CD4-positive, alpha-beta T cell treated with Interleukin-17A for 1 hour (primary cell): ENCODE results near the gene BTN3A1.

ENCODE experiments used
- DNase-seq: peaks from one replicate; pipeline ENCODE4 v3.0.0-alpha.2; 2020

The BTN3A1 gene

DNA sequence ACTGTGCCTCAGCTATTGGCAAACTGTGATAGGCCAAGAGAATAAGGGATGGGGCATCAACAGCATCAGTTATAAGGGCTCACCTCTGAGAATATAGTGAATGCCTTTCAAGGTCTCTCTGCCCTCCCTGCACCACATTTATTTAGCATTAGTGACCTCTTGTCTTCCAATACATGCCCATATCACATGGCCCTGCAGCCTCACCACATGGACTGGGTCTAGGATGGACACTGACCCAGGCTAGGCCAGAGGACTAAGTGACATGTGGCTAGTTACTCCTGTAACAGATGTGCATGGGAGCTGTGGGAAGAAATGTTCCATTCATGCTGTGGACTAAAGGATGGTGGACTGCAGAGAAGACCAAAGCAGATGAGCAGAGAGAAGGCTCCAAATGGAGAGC lies 22.3 kb upstream of the BTN3A1 start:
- no peak for DNase-seq

DNA sequence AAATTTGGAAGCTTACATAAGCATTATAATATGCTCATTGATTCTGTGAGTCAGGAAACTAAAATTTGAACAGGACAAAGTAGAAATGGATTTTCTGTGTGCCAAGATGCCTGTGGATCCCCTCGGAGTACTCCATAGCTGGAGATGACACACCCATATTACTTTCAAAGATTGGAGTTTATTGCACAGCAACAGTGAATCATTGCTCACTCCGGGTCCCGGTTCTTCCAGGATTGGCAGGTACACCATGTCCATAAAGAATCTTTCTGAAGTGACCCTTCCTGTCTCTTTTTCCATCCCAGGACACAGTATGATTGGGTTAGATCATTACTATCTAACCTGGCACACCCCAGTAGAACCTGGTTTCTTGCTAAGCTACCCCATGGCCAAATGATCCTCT lies 21.8 kb upstream of the BTN3A1 start:
- no peak for DNase-seq

DNA sequence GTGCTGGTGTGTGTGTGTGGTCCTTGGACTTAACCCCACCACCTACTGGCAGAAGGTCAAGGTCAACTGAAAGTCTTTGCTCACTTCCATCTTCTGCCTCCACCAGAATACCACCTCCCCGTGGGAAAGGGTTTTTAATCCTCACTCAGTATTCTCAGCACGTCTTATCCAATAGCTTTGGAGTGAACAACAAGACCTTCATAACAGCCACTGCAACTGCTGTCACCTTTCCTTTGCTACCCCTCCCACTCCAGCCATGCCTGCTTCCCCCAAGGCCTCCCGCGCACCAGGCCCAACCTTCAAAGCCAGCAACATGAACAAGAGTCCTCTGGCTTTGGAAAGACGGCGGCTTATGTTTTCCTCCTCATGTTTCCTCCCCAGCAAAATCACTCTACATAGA lies 20.0 kb upstream of the BTN3A1 start:
- no peak for DNase-seq

DNA sequence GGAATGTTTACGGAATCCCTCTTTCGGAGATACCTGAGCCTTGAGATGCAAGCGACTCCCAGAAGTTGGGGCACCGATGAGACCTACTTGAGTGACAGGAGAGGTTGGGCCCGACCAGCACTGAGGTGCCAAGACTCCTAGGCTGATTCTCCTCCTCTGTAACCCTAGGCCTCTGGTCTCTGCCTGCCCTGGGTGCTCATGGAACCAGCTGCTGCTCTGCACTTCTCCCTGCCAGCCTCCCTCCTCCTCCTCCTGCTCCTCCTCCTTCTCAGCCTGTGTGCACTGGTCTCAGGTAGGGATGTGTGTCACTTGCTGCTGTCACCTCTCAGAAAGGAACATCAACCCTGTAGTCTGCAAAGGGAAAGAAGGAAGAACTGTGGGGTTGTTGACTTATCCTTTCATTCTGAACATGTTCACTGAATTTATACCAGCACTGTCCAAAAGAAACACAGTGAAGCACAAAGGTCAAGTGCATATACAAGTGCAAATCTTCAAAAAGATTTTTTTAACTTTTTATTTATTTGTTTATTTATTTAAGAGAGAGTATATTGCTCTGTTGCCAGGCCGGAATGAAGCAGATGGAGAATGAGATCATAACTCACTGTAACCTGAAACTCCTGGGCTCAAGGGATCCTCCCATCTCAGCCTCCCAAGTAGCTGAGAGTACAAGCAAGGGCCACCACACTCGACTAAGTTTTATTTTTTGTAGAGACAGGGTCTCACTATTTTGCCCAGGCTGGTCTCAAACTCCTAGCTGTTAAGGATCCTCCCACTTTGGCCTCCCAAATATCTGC lies 18.3 kb upstream of the BTN3A1 start:
- peak; percentile 24 for DNase-seq

DNA sequence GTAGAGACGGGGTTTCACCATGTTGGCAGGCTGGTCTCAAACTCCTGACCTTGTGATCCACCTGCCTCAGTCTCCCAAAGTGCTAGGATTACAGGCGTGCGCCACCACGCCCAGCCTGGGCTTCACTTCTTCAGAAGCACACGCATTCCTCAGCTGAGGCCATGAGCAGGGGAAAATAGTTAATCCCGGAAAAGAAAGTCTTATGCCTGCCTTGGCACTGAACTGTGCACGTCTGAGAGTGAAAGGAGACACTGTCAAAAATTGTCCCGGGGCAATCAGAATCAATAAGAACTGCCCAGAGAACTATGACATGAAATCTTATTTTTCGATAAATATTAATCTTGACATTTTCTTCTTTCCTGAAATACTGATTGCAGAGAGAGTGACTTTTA lies 16.3 kb upstream of the BTN3A1 start:
- DNase-seq, result no peak

DNA sequence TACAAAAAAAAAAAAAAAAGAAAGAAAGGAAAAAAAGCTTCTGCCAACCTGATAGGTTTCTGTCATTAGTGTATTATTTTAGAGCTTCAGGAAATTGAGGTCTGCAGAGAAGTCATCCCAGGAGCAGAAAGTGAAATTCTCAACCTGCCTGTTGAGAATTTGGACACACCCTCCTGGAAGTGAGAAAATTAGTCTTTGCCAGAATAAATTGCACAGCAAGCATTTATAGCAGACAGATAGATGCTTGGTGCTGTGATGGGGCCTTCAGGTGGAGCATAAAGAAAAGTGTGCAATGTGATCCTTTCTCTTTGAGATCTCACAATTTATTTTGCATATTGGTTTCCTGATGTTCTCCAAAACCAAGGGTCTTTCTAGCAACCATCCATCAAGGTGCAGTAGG lies 14.5 kb upstream of the BTN3A1 start:
- no peak for DNase-seq

DNA sequence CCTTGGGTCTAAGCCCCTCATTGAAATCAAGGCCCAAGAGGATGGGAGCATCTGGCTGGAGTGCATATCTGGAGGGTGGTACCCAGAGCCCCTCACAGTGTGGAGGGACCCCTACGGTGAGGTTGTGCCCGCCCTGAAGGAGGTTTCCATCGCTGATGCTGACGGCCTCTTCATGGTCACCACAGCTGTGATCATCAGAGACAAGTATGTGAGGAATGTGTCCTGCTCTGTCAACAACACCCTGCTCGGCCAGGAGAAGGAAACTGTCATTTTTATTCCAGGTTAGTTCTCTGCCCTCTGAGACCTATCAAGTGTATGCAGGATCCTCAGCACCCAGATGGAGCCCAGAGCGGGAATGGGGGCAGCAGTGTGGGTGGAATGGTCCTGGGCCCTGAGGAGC lies 14.1 kb upstream of the BTN3A1 start:
- no peak for DNase-seq

DNA sequence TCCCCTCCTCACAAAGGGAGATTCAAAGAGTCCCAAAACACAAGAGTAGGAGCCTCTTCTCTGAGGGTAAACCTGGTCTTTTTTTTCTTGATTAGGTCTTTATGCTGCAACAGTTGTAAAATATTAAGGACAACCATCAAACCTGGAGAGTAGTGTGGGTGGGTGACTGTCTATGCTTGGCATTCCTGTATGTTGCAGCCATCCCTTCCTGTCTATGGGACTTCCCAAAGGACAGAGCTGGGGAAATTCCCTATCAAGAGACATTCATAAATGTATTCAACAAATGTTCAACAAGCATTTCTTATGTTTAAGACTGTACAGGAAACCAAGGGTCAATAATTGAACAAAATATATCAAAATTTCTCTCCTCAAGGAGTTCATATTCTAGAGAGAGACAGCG lies 13.6 kb upstream of the BTN3A1 start:
- DNase-seq, result no peak

DNA sequence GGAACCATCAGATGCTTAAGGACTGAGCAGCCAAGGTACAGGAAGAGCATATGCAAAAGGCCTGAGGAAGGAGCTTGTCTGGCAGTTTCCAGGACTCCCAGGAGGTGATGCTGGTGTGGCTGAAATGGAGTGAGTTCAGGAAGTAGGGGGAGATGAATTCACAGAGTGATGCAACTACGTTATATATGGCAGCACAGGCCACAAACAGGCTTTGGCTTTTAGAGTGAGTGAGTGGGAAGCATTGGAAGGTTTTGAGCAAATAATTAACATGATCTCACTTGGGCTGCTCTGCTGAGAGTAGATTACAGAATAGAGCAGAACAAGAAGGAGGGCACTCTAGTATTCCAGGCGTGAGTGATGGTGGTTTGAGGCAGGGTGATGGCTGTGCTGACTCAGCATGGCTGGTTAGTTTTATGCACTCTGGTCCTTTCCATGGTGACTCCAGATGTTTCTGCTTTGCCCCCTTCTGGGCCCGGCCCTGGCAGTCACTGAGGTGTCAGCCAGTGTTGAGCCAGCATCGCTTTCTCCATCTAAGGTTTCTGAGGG lies 12.7 kb upstream of the BTN3A1 start:
- DNase-seq, result no peak

DNA sequence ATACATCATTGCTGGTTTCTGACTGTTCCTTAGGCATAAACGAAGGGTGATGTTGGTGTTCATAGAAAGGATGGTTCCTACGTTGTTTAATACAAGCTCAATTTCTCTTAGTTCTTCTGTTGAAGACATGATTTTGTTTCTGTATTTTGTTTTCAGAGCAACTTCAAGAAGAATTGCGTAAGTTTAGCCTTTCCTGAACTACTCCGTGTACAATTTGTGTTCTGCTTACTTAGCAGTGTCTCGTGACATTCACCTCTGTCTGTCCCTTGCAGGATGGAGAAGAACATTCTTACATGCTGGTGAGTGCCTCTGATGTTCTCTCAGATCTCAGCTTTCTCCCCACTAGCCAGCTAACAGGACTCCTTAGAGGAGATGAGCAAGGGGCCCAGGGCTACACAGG lies 11.5 kb upstream of the BTN3A1 start:
- no peak for DNase-seq

DNA sequence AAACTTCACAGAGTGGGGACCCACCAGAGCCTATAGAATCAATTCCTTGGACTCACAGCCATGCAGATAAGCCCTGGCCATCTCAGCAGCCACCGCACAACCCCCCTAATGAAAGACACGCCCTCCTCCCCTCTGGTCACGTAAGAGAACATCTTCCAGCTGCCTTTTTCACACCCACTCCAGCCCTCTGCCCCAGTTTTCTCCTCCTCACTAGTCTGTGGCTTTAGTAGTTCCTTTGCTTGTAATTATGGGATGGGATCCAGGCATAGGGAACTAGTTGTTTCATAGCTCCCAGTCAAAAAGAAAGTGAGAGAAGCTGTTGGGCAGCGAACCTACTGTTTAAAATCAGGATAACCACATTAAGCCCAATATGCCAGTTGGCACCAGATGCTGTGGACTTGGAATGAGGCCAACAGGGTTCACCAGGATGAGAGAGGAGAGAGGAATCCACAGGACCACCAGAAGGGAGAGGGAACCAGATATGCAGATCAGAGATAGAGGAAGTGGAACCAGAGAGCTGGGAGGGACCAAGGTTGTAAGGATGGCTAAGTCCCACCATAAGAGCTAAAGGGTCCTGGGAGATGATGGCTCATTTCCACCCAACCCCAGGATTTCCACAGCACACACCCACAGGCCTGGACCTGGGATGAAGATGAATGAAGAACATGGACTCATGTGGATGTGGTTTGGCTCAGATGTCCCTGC lies 9.0 kb upstream of the BTN3A1 start:
- DNase-seq, result no peak

DNA sequence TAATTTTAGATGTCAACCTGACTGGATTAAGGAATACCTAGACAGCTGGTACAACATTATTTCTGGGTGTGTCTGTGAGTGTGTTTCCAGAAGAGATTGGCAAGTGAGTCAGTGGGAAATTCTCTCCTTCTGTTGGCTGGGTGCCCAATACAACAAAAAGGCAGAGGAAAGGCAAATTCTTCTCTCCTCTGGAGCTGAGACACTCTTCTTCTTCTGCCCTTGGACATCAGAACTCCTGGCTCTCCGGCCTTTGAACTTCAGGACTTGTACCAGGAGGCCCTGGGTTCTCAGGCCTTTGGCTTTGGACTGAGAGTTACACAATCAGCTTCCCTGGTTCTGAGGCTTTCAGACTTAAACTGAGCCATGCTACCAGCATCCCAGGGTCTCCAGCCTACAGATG lies 7.8 kb upstream of the BTN3A1 start:
- DNase-seq, result no peak

DNA sequence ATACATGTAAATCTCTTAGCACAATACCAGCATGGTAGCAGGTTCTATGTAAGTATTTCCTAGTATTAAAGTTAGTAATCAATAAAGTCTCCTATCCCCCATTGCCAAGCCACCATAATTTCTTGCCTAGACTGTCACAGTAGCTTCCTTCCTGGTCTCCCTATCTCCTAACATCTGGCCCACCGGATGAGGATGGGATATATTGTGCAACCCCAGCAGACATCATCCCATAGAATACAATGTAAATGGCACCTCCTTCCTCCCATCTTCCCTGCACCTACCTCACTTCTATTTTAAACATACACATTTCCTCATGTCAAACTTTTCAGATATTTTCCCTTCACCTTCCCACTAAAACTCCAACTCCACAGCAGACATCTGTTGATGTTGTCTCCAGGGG lies 3.5 kb upstream of the BTN3A1 start:
- DNase-seq, result no peak

DNA sequence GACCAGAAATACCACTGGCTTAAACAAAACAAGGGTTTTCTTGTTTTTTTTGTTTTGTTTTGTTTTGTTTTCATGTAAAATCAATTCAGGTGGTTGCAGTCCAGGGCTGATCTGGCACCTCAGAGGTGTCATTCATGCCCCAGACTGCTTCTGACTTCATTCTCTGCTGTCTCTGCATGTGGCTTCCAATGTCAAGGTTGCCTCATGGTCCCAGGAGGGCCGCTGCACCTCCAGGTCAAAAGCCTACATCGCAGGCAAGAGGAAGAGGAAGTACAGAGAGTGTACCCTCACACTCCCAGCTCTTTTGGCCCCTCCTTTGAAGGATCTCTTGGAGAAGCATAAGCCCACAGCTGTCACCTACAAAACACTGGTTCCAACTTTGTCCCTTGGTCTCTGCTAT lies 1.4 kb upstream of the BTN3A1 start:
- DNase-seq, result peak; percentile 12

DNA sequence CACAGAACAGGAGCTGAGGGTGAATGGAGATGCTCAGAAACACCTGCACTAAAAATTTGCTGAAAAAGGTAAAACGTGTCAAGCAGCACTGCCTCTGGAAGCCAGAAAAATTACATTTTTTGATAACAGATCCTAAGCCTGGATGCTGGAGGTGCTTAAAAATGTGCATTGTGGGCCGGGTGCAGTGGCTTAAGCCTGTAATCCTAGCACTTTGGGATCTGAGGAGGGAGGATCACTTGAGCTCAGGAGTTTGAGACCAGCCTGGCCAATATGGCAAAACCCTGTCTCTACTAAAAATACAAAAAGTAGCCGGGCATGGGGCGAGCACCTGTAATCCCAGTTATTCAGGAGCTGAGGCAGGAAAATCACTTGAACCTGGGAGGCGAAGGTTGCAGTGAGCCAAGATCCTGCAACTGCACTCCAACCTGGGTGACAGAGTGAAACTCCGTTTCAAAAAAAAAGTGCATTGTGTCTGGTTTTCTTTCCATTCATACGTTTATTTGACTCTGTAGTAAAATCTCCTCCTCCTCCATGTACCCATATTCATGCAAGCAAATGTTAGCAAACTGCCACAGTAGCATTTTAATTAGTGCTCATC lies 587 bp upstream of the BTN3A1 start:
- DNase-seq, result no peak

DNA sequence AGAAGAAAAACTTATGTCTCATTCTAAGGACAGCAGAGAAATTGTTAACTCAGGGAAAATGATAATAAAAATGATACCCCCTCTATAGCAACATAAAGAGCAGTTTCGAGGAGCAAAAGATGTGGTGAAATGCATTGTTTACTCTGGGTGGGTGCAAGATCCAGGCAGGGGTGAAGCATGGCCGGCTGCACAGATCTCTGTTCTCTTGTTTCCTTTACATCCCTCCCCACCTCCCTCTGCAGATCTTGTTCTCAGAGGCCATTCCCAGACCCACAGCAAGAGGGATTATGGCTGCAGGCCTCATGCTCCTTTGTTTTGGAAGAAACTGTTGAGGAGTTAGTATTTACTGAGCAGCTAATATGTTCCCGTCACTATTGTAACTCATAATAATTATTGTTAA lies 1.8 kb downstream of the BTN3A1 start:
- no peak for DNase-seq

DNA sequence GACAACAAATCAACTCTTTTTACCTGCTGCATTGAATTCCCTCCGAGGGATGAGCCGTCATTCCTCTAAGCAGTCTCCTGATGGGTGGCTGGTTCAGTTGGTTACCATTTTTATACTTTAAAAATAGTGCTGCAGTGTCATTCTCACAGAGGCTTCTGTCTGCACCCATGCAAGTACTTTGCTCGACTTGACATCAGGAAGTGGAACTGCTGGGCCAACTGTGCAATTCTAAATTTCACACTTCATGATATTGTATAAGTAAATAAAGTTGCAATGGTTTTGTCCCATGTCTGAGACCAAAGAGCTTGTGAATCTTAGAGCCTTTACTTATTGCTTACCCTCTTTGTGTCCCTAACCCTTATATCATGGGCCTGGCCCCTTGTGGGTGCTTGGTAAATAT lies 2.5 kb downstream of the BTN3A1 start:
- DNase-seq, result peak; percentile 20

DNA sequence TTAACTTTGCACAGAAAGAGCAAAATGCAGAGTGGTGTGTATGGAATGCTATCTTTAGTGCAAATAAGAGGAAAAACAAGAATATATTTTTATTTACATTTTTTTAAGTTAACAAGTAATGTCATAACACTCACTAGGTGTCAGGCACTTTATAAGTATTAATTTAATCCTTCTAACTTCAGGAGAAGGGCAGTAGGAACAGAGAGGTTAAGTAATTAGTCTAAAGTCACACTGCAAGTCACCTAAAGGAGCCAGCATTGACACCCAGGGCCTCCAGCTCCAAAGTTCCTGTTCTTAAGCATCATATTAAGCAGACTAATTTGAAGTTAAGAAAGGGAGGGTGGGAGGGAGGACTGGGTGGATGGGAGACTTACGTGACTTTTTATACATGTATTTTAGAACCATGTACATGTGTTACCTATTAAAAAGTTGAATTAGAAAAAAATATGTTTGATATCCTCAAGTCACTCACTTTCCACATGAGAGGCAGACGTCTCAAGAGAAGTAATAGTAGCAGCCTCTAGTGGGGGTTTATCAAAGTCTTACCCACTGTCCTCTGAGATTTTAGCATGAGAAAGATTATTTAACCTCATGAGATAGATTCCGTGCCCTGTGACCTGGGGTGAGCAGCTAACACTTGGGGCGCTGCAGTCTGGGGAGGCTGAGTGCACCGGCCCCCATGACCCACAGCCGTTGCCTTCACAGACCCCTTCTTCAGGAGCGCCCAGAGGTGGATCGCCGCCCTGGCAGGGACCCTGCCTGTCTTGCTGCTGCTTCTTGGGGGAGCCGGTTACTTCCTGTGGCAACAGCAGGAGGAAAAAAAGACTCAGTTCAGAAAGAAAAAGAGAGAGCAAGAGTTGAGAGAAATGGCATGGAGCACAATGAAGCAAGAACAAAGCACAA lies 7.0 kb downstream of the BTN3A1 start:
- DNase-seq, result no peak

DNA sequence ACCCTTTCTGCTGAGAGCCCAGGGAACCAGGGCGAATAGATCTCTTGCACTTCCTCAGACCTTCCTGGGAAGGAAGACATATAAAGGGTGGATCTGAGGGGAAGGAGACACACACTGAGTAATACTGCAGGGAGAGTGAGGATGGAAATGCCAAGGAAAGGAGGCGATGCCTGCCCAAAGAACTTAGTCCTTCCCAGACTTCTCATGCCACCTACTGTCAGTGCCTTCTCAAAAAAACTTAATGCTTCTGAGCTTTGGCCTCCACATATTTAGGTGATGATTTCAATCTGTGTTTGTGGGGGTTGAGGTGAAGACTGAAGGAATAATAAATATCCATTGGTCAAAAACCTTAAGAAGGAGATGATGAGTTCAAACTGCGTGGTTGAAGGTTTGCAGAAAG lies 9.7 kb downstream of the BTN3A1 start:
- DNase-seq, result no peak

DNA sequence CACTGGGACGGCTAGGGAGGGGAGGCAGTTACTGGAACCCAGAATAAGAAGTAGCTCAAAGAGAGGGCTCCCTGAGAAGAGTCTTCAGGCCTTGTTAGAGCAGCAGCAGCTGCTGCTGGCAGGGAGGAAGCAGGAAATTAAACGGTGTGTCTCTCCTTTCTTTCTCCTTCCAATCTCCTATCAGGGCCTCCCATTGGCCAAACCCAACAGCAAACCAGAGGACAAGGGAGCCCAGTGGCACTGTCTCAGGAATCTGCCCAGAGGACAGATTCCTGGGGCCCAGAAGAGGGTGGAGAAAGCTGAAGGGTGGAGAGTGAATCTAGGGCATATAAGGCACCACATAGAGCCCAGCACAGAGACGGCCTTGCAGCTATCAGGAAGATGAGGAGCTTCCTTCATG lies 10.2 kb downstream of the BTN3A1 start:
- DNase-seq, result no peak

DNA sequence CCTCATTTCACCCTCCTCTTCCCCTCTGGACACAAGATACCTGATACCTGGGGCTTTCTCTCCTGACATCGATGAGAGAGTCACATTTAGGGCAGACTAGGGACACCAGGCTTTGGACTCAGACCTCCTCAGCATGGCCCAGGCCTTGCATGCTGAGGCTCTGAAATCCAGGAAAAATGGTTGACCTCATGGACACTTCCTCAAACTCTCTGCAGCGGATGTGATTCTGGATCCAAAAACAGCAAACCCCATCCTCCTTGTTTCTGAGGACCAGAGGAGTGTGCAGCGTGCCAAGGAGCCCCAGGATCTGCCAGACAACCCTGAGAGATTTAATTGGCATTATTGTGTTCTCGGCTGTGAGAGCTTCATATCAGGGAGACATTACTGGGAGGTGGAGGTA lies 10.9 kb downstream of the BTN3A1 start:
- no peak for DNase-seq

DNA sequence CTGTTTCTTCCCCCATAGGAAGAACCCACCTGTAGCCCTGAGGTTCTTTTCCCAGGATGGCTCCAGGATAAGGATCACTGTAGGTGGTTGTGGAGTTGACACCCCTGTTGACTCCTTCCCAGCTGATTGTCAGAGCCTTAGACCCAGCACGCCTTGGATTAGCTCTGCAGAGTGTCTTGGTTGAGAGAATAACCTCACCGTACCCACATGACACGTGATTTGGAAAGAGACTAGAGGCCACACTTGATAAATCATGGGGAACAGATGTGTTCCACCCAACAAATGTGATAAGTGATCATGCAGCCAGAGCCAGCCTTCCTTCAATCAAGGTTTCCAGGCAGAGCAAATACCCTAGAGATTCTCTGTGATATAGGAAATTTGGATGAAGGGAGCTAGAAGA lies 12.2 kb downstream of the BTN3A1 start:
- DNase-seq, result no peak

DNA sequence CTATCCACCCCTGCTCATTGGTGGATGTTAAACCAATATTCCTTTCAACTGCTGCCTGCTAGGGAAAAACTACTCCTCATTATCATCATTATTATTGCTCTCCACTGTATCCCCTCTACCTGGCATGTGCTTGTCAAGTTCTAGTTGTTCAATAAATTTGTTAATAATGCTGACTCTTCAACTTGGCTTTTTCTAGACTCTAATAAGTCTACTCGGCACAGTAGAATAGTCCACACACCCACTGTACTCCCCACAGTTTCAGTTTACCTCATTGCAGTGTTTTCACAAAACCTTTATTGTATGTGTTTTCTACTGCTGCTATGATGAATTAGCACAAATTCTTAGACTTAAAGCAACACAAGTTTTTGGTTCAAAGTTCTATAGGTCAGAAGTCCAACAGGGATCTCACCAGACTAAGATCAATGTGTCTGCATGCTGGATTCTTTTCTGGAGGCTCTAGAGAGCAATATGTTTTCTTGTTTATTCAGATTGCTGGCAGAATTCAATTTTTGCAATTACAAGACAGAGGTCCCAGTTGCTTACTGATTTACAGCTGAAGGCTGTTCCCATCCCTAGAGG lies 13.1 kb downstream of the BTN3A1 start:
- DNase-seq, result no peak
